Measurements from ENCODE around the gene SGSM2. TPM values are rescaled to one million over a fixed set of nuclear protein-coding genes. Genes with fewer than 3 reads are reported as not detected.

Gene SGSM2
- total and polyA plus RNA-seq, 2 of the 13 experiments (the other 11 are each of a cell fraction or from before 2014, with no cell fraction given) = 30.4 to 51.3 TPM

GRCh38 chr17:2337544-2338314, 428 bp downstream of the SGSM2 start (continued):
- no peak for TF ChIP-seq ZMAT5 (CRISPR knock-in tag; IDR thresholded peaks at IDR 0.05; ENCODE audit: borderline replicate concordance, low read depth)
- peak; percentile 54; the same call in 1 of the 2 replicates for TF ChIP-seq SIN3A (IDR thresholded peaks at IDR 0.05; ENCODE audit: borderline replicate concordance, low read depth, low read length)
- TF ChIP-seq ZNF720 (CRISPR knock-in tag; IDR thresholded peaks at IDR 0.05) = no peak
- TF ChIP-seq ZNF264 (CRISPR knock-in tag; IDR thresholded peaks at IDR 0.05) = no peak
- TF ChIP-seq MYC (CRISPR knock-in tag; IDR thresholded peaks at IDR 0.05; ENCODE audit: borderline replicate concordance) = no peak
- TF ChIP-seq PAX8 (CRISPR knock-in tag; IDR thresholded peaks at IDR 0.05; ENCODE audit: borderline replicate concordance) = no peak
- TF ChIP-seq ZNF607 (CRISPR knock-in tag; IDR thresholded peaks at IDR 0.05; ENCODE audit: borderline replicate concordance) = 0 out of 2 replicates have a peak, but pooled peaks have one; percentile 49
- TF ChIP-seq ZNF572 (CRISPR knock-in tag; IDR thresholded peaks at IDR 0.05) = no peak
- no peak for TF ChIP-seq TP53 (CRISPR knock-in tag; conservative IDR thresholded peaks at IDR 0.05)
- TF ChIP-seq ZNF296 (CRISPR knock-in tag; conservative IDR thresholded peaks at IDR 0.05) = no peak
- TF ChIP-seq, protein P1, sequence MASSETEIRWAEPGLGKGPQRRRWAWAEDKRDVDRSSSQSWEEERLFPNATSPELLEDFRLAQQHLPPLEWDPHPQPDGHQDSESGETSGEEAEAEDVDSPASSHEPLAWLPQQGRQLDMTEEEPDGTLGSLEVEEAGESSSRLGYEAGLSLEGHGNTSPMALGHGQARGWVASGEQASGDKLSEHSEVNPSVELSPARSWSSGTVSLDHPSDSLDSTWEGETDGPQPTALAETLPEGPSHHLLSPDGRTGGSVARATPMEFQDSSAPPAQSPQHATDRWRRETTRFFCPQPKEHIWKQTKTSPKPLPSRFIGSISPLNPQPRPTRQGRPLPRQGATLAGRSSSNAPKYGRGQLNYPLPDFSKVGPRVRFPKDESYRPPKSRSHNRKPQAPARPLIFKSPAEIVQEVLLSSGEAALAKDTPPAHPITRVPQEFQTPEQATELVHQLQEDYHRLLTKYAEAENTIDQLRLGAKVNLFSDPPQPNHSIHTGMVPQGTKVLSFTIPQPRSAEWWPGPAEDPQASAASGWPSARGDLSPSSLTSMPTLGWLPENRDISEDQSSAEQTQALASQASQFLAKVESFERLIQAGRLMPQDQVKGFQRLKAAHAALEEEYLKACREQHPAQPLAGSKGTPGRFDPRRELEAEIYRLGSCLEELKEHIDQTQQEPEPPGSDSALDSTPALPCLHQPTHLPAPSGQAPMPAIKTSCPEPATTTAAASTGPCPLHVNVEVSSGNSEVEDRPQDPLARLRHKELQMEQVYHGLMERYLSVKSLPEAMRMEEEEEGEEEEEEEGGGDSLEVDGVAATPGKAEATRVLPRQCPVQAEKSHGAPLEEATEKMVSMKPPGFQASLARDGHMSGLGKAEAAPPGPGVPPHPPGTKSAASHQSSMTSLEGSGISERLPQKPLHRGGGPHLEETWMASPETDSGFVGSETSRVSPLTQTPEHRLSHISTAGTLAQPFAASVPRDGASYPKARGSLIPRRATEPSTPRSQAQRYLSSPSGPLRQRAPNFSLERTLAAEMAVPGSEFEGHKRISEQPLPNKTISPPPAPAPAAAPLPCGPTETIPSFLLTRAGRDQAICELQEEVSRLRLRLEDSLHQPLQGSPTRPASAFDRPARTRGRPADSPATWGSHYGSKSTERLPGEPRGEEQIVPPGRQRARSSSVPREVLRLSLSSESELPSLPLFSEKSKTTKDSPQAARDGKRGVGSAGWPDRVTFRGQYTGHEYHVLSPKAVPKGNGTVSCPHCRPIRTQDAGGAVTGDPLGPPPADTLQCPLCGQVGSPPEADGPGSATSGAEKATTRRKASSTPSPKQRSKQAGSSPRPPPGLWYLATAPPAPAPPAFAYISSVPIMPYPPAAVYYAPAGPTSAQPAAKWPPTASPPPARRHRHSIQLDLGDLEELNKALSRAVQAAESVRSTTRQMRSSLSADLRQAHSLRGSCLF (CRISPR knock-in tag; IDR thresholded peaks at IDR 0.05; ENCODE audit: borderline replicate concordance) = no peak
- TF ChIP-seq HCFC1 (IDR thresholded peaks at IDR 0.05; ENCODE audit: low read depth, low read length) = no peak
- TF ChIP-seq SKI (IDR thresholded peaks at IDR 0.05; ENCODE audit: partially characterized antibody) = no peak
- no peak for TF ChIP-seq DMAP1 (CRISPR knock-in tag; IDR thresholded peaks at IDR 0.05)
- no peak for TF ChIP-seq SUZ12 (IDR thresholded peaks at IDR 0.05; ENCODE audit: low read depth, low read length)
- peak; percentile 50 for TF ChIP-seq GABPB1 (CRISPR knock-in tag; IDR thresholded peaks at IDR 0.05)
- TF ChIP-seq SP140L (CRISPR knock-in tag; IDR thresholded peaks at IDR 0.05; ENCODE audit: borderline replicate concordance) = no peak
- TF ChIP-seq KDM6A (CRISPR knock-in tag; IDR thresholded peaks at IDR 0.05; ENCODE audit: low read depth) = no peak
- no peak for TF ChIP-seq ZNF274 (CRISPR knock-in tag; IDR thresholded peaks at IDR 0.05)
- no peak for TF ChIP-seq BORCS8-MEF2B (CRISPR knock-in tag; IDR thresholded peaks at IDR 0.05)
- TF ChIP-seq ONECUT2 (CRISPR knock-in tag; IDR thresholded peaks at IDR 0.05) = no peak
- no peak for TF ChIP-seq ZNF451 (CRISPR knock-in tag; IDR thresholded peaks at IDR 0.05)
- TF ChIP-seq, protein P2, sequence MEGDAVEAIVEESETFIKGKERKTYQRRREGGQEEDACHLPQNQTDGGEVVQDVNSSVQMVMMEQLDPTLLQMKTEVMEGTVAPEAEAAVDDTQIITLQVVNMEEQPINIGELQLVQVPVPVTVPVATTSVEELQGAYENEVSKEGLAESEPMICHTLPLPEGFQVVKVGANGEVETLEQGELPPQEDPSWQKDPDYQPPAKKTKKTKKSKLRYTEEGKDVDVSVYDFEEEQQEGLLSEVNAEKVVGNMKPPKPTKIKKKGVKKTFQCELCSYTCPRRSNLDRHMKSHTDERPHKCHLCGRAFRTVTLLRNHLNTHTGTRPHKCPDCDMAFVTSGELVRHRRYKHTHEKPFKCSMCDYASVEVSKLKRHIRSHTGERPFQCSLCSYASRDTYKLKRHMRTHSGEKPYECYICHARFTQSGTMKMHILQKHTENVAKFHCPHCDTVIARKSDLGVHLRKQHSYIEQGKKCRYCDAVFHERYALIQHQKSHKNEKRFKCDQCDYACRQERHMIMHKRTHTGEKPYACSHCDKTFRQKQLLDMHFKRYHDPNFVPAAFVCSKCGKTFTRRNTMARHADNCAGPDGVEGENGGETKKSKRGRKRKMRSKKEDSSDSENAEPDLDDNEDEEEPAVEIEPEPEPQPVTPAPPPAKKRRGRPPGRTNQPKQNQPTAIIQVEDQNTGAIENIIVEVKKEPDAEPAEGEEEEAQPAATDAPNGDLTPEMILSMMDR (CRISPR knock-in tag; IDR thresholded peaks at IDR 0.05) = no peak
- TF ChIP-seq GZF1 (CRISPR knock-in tag; IDR thresholded peaks at IDR 0.05) = no peak
- TF ChIP-seq RFX3 (CRISPR knock-in tag; IDR thresholded peaks at IDR 0.05) = no peak

Measured in HepG2 (cell line).